H1 (cell line): Measurements from ENCODE around the gene GRIA1. TPM values are rescaled to one million over a fixed set of nuclear protein-coding genes. Genes with fewer than 3 reads are reported as not detected.

Experiments used
- RNF2 ChIP-seq: fragments of 200-900, 300-1000 bp; sonication (generic); IDR thresholded peaks from 2 replicates; pipeline ENCODE4 v1.7.1; 2016; ENCODE audit warnings: borderline replicate concordance, low read depth, mild to moderate bottlenecking, antibody characterized with exemption, low read length; ENCODE audit not compliant: poor library complexity, severe bottlenecking; ENCODE audit errors: missing control alignments
- polyA plus RNA-seq, 7 experiments: library from polyadenylated mRNA; depleted of rRNA in 3 of 7; stranded (reverse) in 5 of 7; unstranded in 2 of 7; fragments of >200 nt in 5 of 7; fragments of 200-250 nt in 2 of 7; gene quantifications; 1 replicate in 5 of 7; 2 replicates in 1 of 7; 4 replicates in 1 of 7; pipeline versions ENCODE4 v1.2.1 to v1.2.3, GENCODE V29; 2011 to 2013; ENCODE audit warnings: missing spikeins in 2 of 7, mixed read lengths in 2 of 7
- total RNA-seq: library from RNA; stranded (reverse); fragmentation: NEBNext Ultra II Directional; extraction: Animal tissue kit (Norgen Biotek cat#: 25700); gene quantifications from 2 replicates; pipeline ENCODE4 v1.2.1, GENCODE V29; 2021

The GRIA1 gene
- total and polyA plus RNA-seq, 2 of the 8 experiments (the other 6 are each of a cell fraction or from before 2014, with no cell fraction given) = 0.97 to 2.5 TPM

- no peak for TF ChIP-seq RNF2
Measured at GRCh38 chr5:153796527-153796926, 306.1 kb downstream of the GRIA1 start (continued).
